Posterior vena cava (tissue), 2 donors: Measurements from ENCODE around the gene HNF4A. TPM values are rescaled to one million over a fixed set of nuclear protein-coding genes. Genes with fewer than 3 reads are reported as not detected.

Experiments used
- DNase-seq: peaks from one replicate; pipeline ENCODE4 v3.0.0-alpha.2; 2020; ENCODE audit warnings: low spot score
- intact Hi-C, 2 donors: fragments of 100-400 bp; cut with DNase I; formaldehyde crosslinking; loops; one replicate each; pipeline versions ENCODE4 v1.14.1 to v1.14.2; 2022 to 2023
- total RNA-seq, 2 donors: library from RNA; stranded (reverse); fragmentation: NEBNext Ultra II Directional; extraction: Animal tissue kit (Norgen Biotek cat#: 25700); gene quantifications; one replicate each; pipeline ENCODE4 v1.2.1, GENCODE V29; 2021
- donor health status: DM: yes; HTN: yes; CAD: no.
- donor health status: DM: yes; HTN: yes; CAD: no.

The HNF4A gene
- total RNA-seq, 2 donors from 2014 or later = not detected

GRCh38 chr20:44402391-44403193 lies 47.1 kb downstream of the HNF4A start:
- intact Hi-C loops = no loop called here
- DNase-seq = no peak

GRCh38 chr20:44403194-44404112 lies 48.0 kb downstream of the HNF4A start:
- intact Hi-C loops = no loop called here
- DNase-seq = no peak

- DNase-seq = no peak
- intact Hi-C loops = no loop called here
Observed at GRCh38 chr20:44404204-44405181, 49.0 kb downstream of the HNF4A start.

- no peak for DNase-seq
- intact Hi-C loops = no loop called here
Observed at GRCh38 chr20:44405257-44405656, 49.8 kb downstream of the HNF4A start.

- intact Hi-C loops = no loop called here
- DNase-seq = no peak
Observed at GRCh38 chr20:44405785-44406571, 50.5 kb downstream of the HNF4A start.

- intact Hi-C loops = no loop called here
- DNase-seq = no peak
Observed at GRCh38 chr20:44406572-44407137, 51.2 kb downstream of the HNF4A start.

GRCh38 chr20:44407402-44408184 lies 52.1 kb downstream of the HNF4A start:
- intact Hi-C loops = no loop called here
- DNase-seq = no peak

- intact Hi-C loops = no loop called here
- DNase-seq = no peak
Observed at GRCh38 chr20:44409132-44409600, 53.7 kb downstream of the HNF4A start.

- no peak for DNase-seq
- intact Hi-C loops = no loop called here
Observed at GRCh38 chr20:44410583-44411019, 55.1 kb downstream of the HNF4A start.

- intact Hi-C loops = no loop called here
- no peak for DNase-seq
Observed at GRCh38 chr20:44411020-44411756, 55.7 kb downstream of the HNF4A start.

- intact Hi-C loops = no loop called here
- DNase-seq = no peak
Observed at GRCh38 chr20:44411757-44412401, 56.4 kb downstream of the HNF4A start.

GRCh38 chr20:44412402-44413144 lies 57.1 kb downstream of the HNF4A start:
- intact Hi-C loops = no loop called here
- no peak for DNase-seq

- intact Hi-C loops = no loop called here
- no peak for DNase-seq
Observed at GRCh38 chr20:44413575-44414345, 58.3 kb downstream of the HNF4A start.

- DNase-seq = no peak
- intact Hi-C loops = no loop called here
Observed at GRCh38 chr20:44414346-44414714, 58.8 kb downstream of the HNF4A start.

- intact Hi-C loops = no loop called here
Observed at GRCh38 chr20:44414808-44415207, 59.3 kb downstream of the HNF4A start.

More at GRCh38 chr20:44414808-44415207, 59.3 kb downstream of the HNF4A start:
- no peak for DNase-seq
